K562 (cell line): Measurements from ENCODE around the gene EPHB6. TPM values are rescaled to one million over a fixed set of nuclear protein-coding genes. Genes with fewer than 3 reads are reported as not detected.
A peak's percentile ranks its signal among the peaks of the same experiment; 100 is the strongest.

Experiments used
- ATAC-seq: fragments of 200-7000 bp; cut with Tn5 transposase; 3 replicates; pipeline ENCODE4 v1.9.1; 2020; ENCODE audit warnings: moderate library complexity
- BruUV-seq: library from RNA; stranded (reverse); fragments of 400-500 nt; replicated peaks from 2 replicates; lab custom pipeline; 2021; lab: Mats Ljungman, UMichigan
- CTCF ChIA-PET: fragments of 300-600 bp; formaldehyde crosslinking; extraction: SDS; loops from one replicate; lab custom pipeline; 2021; ENCODE audit warnings: low intra/inter-chr PET ratio; lab: Yijun Ruan, JAX
- POLR2A ChIA-PET: fragments of 300-600, 350-650 bp; sonication (Branson Sonifier 250); formaldehyde crosslinking; extraction: SDS; loops from one replicate; lab custom pipeline; 2021; ENCODE audit warnings: antibody characterized with exemption, inconsistent platforms; lab: Yijun Ruan, JAX
- DNase-seq, 4 experiments: peaks; one replicate each; pipeline versions ENCODE4 v3.0.0 to v3.0.0-alpha.2; 2011 to 2018; ENCODE audit warnings: low spot score in 3 of 4, mixed read lengths in 3 of 4; ENCODE audit errors: extremely low read depth in 1 of 4
- FAIRE-seq: peaks from 2 replicates; lab custom pipeline; 2011; peaks lifted over from hg19 to GRCh38; lab: Jason Lieb, UNC
- H2AFZ ChIP-seq: 2 replicates; pipeline ENCODE4 v1.6.0; 2011; ENCODE audit warnings: low read depth, low read length, control low read depth, inconsistent platforms
- H3K27ac ChIP-seq: fragments of 200-600 bp; 3 replicates; pipeline ENCODE4 v1.8.0; 2011; ENCODE audit warnings: low read depth, mild to moderate bottlenecking, control low read depth, inconsistent platforms, low read length, moderate library complexity, mixed read lengths; ENCODE audit errors: extremely low read depth
- H3K27me3 ChIP-seq, 2 experiments: fragments of 300-600 bp in 1 of 2; 2 replicates in 1 of 2; 3 replicates in 1 of 2; pipeline versions ENCODE4 v1.6.0 to v1.8.0; 2011; ENCODE audit warnings: inconsistent platforms in 2 of 2, low read length in 2 of 2, mild to moderate bottlenecking in 1 of 2, mixed read lengths in 1 of 2, moderate library complexity in 1 of 2; ENCODE audit not compliant: control insufficient read depth in 2 of 2, insufficient read depth in 2 of 2
- H3K36me3 ChIP-seq: fragments of 300-600 bp; 3 replicates; pipeline ENCODE4 v1.8.0; 2011; ENCODE audit warnings: mild to moderate bottlenecking, low read length, inconsistent platforms; ENCODE audit not compliant: control insufficient read depth, insufficient read depth
- H3K4me1 ChIP-seq, 2 experiments: fragments of 200-600 bp in 1 of 2; replicated peaks in 1 of 2; 2 replicates in 1 of 2; 3 replicates in 1 of 2; pipeline versions ENCODE4 v1.5.1 to v1.8.0; 2011; ENCODE audit warnings: inconsistent platforms in 2 of 2, low read length in 2 of 2, mild to moderate bottlenecking in 1 of 2, mixed read lengths in 1 of 2, moderate library complexity in 1 of 2; ENCODE audit not compliant: control insufficient read depth in 2 of 2, insufficient read depth in 2 of 2
- H3K4me2 ChIP-seq: 2 replicates; pipeline ENCODE4 v1.6.1; 2011; ENCODE audit warnings: low read length, control low read depth, inconsistent platforms, mixed read lengths; ENCODE audit not compliant: insufficient read depth
- H3K4me3 ChIP-seq: fragments of 200-600 bp; sonication (generic), shearing (Covaris generic); 2 replicates; pipeline ENCODE4 v1.5.1; 2016; ENCODE audit warnings: control low read depth, inconsistent platforms
- H3K79me2 ChIP-seq: fragments of 200-600 bp; 3 replicates; pipeline ENCODE4 v1.8.0; 2011; ENCODE audit warnings: low read length, inconsistent platforms; ENCODE audit not compliant: control insufficient read depth, insufficient read depth
- H3K9ac ChIP-seq, 2 experiments: 2 replicates each; pipeline versions ENCODE4 v1.6.0 to v1.6.1; 2011; ENCODE audit warnings: low read depth in 2 of 2, low read length in 2 of 2, control low read depth in 1 of 2, inconsistent platforms in 1 of 2, mild to moderate bottlenecking in 1 of 2, mixed read lengths in 1 of 2; ENCODE audit not compliant: insufficient read depth in 1 of 2
- H3K9me1 ChIP-seq: one replicate; pipeline ENCODE4 v1.6.0; 2011; ENCODE audit warnings: inconsistent platforms, mild to moderate bottlenecking, low read length, moderate library complexity; ENCODE audit not compliant: control insufficient read depth, insufficient read depth
- H3K9me3 ChIP-seq: replicated peaks from 2 replicates; pipeline ENCODE4 v1.5.1; 2011; ENCODE audit warnings: low read depth, low read length, inconsistent platforms; ENCODE audit not compliant: control insufficient read depth, insufficient read depth
- H4K20me1 ChIP-seq: replicated peaks from 2 replicates; pipeline ENCODE4 v1.6.1; 2011; ENCODE audit warnings: low read length, inconsistent platforms, mixed read lengths; ENCODE audit not compliant: control insufficient read depth, insufficient read depth
- CBX3 ChIP-seq, 2 experiments: IDR thresholded peaks; 1 replicate in 1 of 2; 2 replicates in 1 of 2; pipeline ENCODE4 v1.6.1; 2012; ENCODE audit warnings: inconsistent platforms in 2 of 2, low read length in 2 of 2, borderline replicate concordance in 1 of 2, control low read depth in 1 of 2
- ETV1 ChIP-seq: fragments of 450-650 bp; conservative IDR thresholded peaks from 2 replicates; pipeline ENCODE4 v1.6.1; 2016; ENCODE audit warnings: missing genetic modification characterization, control low read depth, low read depth, missing compliant biosample characterization
- FOXA3 ChIP-seq, 2 experiments: fragments of 450-650 bp in 1 of 2; sonication (generic) in 1 of 2; formaldehyde crosslinking; IDR thresholded peaks in 1 of 2; conservative IDR thresholded peaks in 1 of 2; 2 replicates each; pipeline versions ENCODE4 v1.4.0 to v1.8.0; 2020 to 2022; ENCODE audit warnings: mild to moderate bottlenecking in 2 of 2, missing genetic modification reagents in 1 of 2
- MEIS2 ChIP-seq: fragments of 450-650 bp; IDR thresholded peaks from 2 replicates; pipeline ENCODE4 v1.6.1; 2014; ENCODE audit warnings: mild to moderate bottlenecking; ENCODE audit not compliant: partially characterized antibody
- RBM25 ChIP-seq: fragments of 200-400 bp; formaldehyde crosslinking; IDR thresholded peaks from 2 replicates; pipeline ENCODE4 v1.6.1; 2018; ENCODE audit warnings: low read length, low read depth, moderate library complexity; ENCODE audit not compliant: severe bottlenecking
- STAT5A ChIP-seq: IDR thresholded peaks from 2 replicates; pipeline ENCODE4 v1.6.1; 2012; ENCODE audit warnings: low read length, inconsistent platforms, borderline replicate concordance
- ZNF124 ChIP-seq: sonication (generic); formaldehyde crosslinking; IDR thresholded peaks from 2 replicates; pipeline ENCODE4 v1.8.1; 2022; ENCODE audit warnings: missing genetic modification reagents
- WGBS: fragments of 100-300 bp; shearing (Covaris generic); methylation state at CpG from one replicate; pipeline ENCODE4 v1.1.6; 2016; ENCODE audit warnings: low coverage, mixed read lengths; ENCODE audit not compliant: insufficient coverage; ENCODE audit errors: missing lambda C conversion rate; 5-methylcytosine and 5-hydroxymethylcytosine counted together
- in situ Hi-C: fragments of 300-500 bp; cut with MboI; formaldehyde crosslinking; loops from 4 replicates; pipeline ENCODE4 v1.15.0; 2018; ENCODE audit warnings: inconsistent platforms, mixed read lengths
- intact Hi-C: fragments of 100-400 bp; cut with micrococcal nuclease; formaldehyde crosslinking; loops from 2 replicates; pipeline ENCODE4 v1.14.2; 2022
- polyA plus RNA-seq, 8 experiments: library from polyadenylated mRNA; depleted of rRNA in 4 of 8; stranded (reverse) in 5 of 8; unstranded in 3 of 8; fragments of >200 nt; fragmentation: Nextera tagmentation in 2 of 8; fragmentation: Illumina TruSeq in 1 of 8; extraction: Ambion mirVana in 2 of 8; extraction: Trizol in 1 of 8; gene quantifications; 2 replicates each; pipeline versions ENCODE4 v1.2.1 to v1.2.3, GENCODE V29; 2011 to 2014; ENCODE audit warnings: inconsistent platforms in 1 of 8, missing spikeins in 1 of 8
- total RNA-seq, 7 experiments: library from RNA; depleted of rRNA in 6 of 7; stranded (reverse); fragments of >200 nt in 6 of 7; fragmentation: Illumina TruSeq in 2 of 7; extraction: Trizol in 2 of 7; gene quantifications; 2 replicates each; pipeline versions ENCODE4 v1.2.1 to v1.2.3, GENCODE V29; 2011 to 2021; ENCODE audit warnings: low replicate concordance in 1 of 7
- TF ChIP-seq, protein P1 (sequence below), 2 experiments: IDR thresholded peaks; 2 replicates each; pipeline ENCODE4 v1.6.1; 2011; ENCODE audit warnings: borderline replicate concordance in 1 of 2, control low read depth in 1 of 2, low read depth in 1 of 2, low read length in 1 of 2, mild to moderate bottlenecking in 1 of 2, mixed read lengths in 1 of 2, moderate library complexity in 1 of 2; ENCODE audit not compliant: insufficient read depth in 1 of 2, insufficient read length in 1 of 2, poor library complexity in 1 of 2, severe bottlenecking in 1 of 2; ENCODE audit errors: extremely low read depth in 1 of 2

Gene EPHB6
- total and polyA plus RNA-seq, 9 of the 15 experiments (the other 6 are each of a cell fraction or from before 2014, with no cell fraction given), result 1.4 to 123 (median 7.6) TPM

DNA sequence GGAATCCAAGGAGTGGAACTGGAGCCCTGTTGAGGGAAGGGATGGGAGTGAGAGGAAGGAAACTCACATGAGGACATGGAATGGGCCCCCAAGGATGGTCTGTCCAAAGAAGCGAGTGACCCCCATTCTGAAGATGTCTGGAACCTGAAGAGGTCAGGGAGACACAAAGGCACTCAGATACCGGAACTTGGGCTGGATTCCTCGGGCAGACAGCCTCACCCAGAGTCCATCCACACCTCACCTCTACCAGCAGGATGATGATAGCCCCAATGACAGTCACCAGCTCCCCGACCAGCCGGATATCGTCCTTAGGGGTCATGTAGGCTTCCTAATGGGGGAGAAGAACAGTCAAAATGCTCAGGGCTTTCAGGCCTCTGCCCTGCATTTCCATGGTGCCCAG is 20.0 kb downstream of the EPHB6 start:
- Histone ChIP-seq H3K4me3 (no peak overlapping the region), H3K79me2 (no peaks in the 10 kb centered on the region), H3K27me3 (peaks cover 23 to 80% of the 10 kb centered on the region in 2 experiments), H3K4me1 (peaks cover 0 to 3% of the 10 kb centered on the region in 2 experiments; a peak in 1 of 5 replicates), H3K9ac (no peak overlapping the region), H3K9me1 (no peaks in the 10 kb centered on the region), H3K9me3 (no peaks in the 10 kb centered on the region), H2AFZ (no peak overlapping the region), H3K36me3 (no peaks in the 10 kb centered on the region), H3K27ac (no peak overlapping the region), H3K4me2 (no peak overlapping the region), H4K20me1 (0 out of 2 replicates have a peak, but pooled peaks cover 1% of the 10 kb centered on the region)
- ChIA-PET CTCF (interaction anchor here (4.6 kb wide), 1 partner anchor 128 kb away, joined by 31 read pairs; no protein-coding TSS in a partner anchor), POLR2A (no interaction called here)
- intact Hi-C loops, result no loop called here
- WGBS, result 2% methylated on average over 6 of the region's 6 CpGs
- ATAC-seq (no peak), FAIRE-seq (no peak), DNase-seq (no peak)
- in situ Hi-C loops, result loop anchor here (5.0 kb wide), 2 partner anchors 127 to 337 kb away; no protein-coding TSS in a partner anchor
- TF ChIP-seq CBX3 (IDR thresholded peaks at IDR 0.05; ENCODE audit: borderline replicate concordance in 1 of 2, low read length in 2 of 2), result peak in 1 of 2 experiments; percentile 67; a peak in 1 of 3 replicates
- TF ChIP-seq STAT5A, result no peak
- TF ChIP-seq FOXA3 (CRISPR knock-in tag; conservative IDR thresholded peaks at IDR 0.05 in 1 of 2, IDR thresholded peaks at IDR 0.05 in 1 of 2), result 0 out of 4 replicates have a peak, but pooled peaks of 1 of the 2 experiments have one; percentile 43
- peak; percentile 63 for TF ChIP-seq ETV1
- no TSS peak for BruUV-seq

DNA sequence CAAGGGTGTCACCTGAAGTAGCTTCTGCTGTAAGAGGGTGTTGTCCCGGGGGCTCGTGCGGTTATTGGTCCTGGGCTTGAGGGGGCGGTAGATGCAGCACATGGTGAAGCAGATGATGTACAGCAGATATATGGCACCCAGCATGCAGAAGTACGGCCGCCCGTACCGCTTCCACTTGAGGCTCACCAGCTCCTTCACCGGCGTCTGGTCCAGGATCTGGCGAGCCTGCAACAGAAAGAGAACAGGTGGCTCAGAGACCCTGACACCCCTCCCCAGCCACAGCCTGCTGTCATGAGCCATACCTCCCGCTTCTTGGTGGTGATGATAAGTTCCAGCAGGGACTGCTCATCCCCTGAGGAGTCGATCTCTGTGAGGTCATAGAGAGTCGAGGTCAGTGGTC is 20.6 kb downstream of the EPHB6 start:
- no peak overlapping the region for H2AFZ ChIP-seq
- no peak overlapping the region for H3K9ac ChIP-seq
- H3K9me3 ChIP-seq, result no peaks in the 10 kb centered on the region
- H3K27ac ChIP-seq, result no peak overlapping the region
- peaks cover 0 to 3% of the 10 kb centered on the region in 2 experiments; a peak in 1 of 5 replicates for H3K4me1 ChIP-seq
- H3K4me3 ChIP-seq, result no peak overlapping the region
- in situ Hi-C loops (loop anchor here (5.0 kb wide), 2 partner anchors 127 to 337 kb away; no protein-coding TSS in a partner anchor), intact Hi-C loops (no loop called here)
- no peaks in the 10 kb centered on the region for H3K36me3 ChIP-seq
- no peaks in the 10 kb centered on the region for H4K20me1 ChIP-seq
- no peaks in the 10 kb centered on the region for H3K9me1 ChIP-seq
- FAIRE-seq, result no peak
- POLR2A ChIA-PET, result interaction anchor here (0.7 kb wide), 1 partner anchor 81 kb away, joined by 3 read pairs; no protein-coding TSS in a partner anchor
- no peak overlapping the region for H3K4me2 ChIP-seq
- TF ChIP-seq ZNF124 (CRISPR knock-in tag) (0 out of 2 replicates have a peak, but pooled peaks have one; percentile 26), MEIS2 (no peak), RBM25 (no peak)
- TF ChIP-seq, protein P1, sequence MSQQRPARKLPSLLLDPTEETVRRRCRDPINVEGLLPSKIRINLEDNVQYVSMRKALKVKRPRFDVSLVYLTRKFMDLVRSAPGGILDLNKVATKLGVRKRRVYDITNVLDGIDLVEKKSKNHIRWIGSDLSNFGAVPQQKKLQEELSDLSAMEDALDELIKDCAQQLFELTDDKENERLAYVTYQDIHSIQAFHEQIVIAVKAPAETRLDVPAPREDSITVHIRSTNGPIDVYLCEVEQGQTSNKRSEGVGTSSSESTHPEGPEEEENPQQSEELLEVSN (IDR thresholded peaks at IDR 0.05; ENCODE audit: borderline replicate concordance in 1 of 2, extremely low read depth in 1 of 2, insufficient read depth in 1 of 2, insufficient read length in 1 of 2, low read depth in 1 of 2, low read length in 1 of 2, poor library complexity in 1 of 2, severe bottlenecking in 1 of 2), result peak in 1 of 2 experiments; percentile 36
- TF ChIP-seq, all 486 proteins: peak for 2
- no TSS peak for BruUV-seq
- Histone ChIP-seq H3K79me2 (no peaks in the 10 kb centered on the region), H3K27me3 (peaks cover 27 to 86% of the 10 kb centered on the region in 2 experiments)
- DNase-seq (no peak), ATAC-seq (no peak)
- CTCF ChIA-PET, result interaction anchor here (4.6 kb wide), 1 partner anchor 127 kb away, joined by 31 read pairs; no protein-coding TSS in a partner anchor
- WGBS, result 12% methylated on average over 14 of the region's 14 CpGs
